GM18502 (cell line): Measurements from ENCODE around the gene KLHL17.
"Not testable (repeated sequence)": the region's sequence is repeated elsewhere in the genome, so short reads cannot be mapped to it uniquely, and the experiment has no call there.

Experiments
- ATAC-seq: cut with Tn5 transposase; IDR thresholded peaks from one replicate; pipeline ENCODE4 v1.9.1; 2021; ENCODE audit warnings: mild to moderate bottlenecking; ENCODE audit not compliant: unreplicated experiment, poor library complexity

Gene KLHL17

DNA sequence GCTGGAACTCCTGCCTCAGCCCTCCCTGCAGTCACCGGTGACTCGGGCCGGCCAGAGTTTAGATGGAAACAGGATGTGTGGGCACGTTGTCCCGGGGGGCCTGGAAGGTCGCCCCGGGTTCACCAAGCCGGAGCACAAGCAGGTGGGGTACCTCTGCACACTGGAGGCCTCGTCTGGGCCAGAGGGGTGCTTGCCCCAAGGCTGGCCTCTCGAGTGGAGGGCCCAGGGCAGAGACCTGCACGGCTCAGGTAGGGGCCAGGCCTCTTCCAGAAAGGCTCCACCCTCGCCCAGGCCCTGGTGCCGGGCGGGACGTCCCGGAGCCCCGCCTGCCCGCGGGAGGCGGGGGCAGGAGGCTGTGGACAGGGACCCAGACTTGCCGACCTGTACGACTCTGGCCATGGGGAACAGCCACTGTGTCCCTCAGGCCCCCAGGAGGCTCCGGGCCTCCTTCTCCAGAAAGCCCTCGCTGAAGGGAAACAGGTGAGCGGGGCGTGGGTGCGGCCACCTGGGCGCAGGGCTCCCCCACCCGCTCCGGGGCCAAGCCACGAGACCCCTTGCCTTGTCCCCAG lies 5.8 kb downstream of the KLHL17 start, which contains the start of gene PLEKHN1:
TSS of gene PLEKHN1 (plus strand) at position 348 of the 569 bp plus-strand sequence. CDS start at position 398, 50 bp downstream.
- peak; percentile 45 for ATAC-seq

DNA sequence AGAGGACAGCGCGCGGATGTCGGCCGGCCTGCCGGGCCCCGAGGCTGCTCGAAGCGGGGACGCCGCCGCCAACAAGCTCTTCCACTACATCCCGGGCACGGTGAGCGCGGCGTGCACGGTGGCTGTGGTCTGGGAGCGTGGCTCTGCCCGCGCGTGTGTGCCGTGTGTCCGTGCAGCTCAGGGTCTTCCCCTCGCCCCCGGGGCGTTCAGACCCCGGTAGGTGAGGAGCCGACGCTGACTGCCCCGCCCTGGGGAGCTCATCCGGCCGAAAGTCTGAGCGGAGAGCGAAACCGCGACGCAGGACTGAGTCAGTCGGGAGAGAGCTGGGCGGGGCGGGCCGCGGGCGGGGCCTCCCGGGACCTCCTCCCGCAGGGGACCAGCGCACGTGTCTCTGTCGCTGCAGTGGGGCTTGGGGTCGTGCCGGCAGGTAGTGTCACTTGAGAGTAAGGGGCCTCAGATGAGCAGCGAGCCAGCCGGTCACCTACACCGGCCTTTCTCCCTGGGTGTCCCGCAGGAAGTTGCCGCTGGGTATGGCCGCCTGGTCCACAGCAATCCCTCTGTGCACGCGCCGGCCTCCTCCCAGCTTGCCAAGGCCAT lies 6.4 kb downstream of the KLHL17 start:
- ATAC-seq, result peak; percentile 70

DNA sequence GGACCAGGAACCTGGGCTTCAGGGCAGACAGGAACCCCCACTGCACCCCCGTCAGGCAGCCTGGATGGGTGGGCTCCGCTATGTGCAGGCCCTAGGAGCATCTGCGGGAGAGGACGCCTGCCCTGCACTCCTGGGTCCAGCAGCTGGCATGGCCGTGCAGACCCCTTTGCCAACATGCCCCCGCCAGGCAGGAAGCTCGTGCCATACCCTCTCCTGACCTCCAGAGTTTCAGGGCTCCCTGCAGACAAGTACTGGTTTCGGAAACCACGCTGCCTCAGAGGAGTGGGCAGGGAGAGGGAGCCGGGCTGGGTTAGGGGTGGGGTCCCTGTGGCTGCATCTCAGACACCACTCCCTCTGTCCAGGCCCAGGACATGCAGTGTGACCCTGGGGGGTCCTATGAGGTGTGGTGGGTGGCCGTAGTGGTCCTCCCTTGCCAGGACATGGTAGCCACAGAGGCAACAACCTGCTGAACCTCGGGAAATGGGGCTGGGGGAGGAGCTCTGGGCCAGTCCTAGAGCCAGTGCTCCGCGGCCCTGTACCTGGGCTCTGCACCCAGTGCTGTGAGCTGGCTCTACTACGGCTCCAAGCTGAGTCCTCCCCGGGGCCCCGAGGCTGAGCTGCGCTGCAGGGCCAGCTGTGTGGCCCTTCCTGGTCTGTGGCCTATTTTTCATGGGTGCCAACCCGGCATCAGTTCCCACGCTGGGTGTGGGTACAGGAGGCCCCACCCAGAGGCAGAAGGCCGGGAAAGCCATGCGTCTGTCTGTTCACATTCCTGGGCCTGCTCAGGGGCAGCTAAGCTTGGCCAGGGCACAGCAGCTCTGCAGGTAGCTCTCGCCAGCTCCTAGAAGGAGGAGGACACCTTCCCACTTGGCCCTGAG lies 7.3 kb downstream of the KLHL17 start:
- ATAC-seq, result no peak

DNA sequence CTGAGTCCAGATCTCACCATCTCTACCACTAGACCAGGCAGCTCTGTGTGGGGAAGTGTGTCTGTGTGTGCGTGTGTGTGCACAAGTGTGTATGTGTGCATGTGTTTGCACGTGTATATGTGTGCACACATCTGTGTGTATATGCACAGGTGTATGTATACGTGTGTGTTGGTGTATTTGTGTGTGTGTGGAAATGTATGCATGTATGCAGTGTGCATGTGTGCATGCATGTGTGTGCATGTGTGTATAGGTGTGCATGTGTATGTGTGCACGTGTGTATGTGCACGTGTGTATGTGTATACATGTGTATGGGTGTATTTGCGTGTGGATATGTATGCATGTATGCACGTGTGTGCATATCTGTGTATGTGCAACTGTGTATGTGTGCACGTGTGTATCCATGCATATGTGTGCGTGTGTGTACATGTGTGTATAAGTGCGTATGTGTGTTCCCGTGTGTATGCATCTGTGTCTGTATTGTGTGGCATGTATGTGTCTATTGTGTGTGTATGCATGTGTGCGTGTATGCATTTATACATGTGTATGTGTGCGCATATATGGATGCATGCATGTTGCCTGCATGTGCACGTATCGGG lies 9.0 kb downstream of the KLHL17 start:
- no peak for ATAC-seq

DNA sequence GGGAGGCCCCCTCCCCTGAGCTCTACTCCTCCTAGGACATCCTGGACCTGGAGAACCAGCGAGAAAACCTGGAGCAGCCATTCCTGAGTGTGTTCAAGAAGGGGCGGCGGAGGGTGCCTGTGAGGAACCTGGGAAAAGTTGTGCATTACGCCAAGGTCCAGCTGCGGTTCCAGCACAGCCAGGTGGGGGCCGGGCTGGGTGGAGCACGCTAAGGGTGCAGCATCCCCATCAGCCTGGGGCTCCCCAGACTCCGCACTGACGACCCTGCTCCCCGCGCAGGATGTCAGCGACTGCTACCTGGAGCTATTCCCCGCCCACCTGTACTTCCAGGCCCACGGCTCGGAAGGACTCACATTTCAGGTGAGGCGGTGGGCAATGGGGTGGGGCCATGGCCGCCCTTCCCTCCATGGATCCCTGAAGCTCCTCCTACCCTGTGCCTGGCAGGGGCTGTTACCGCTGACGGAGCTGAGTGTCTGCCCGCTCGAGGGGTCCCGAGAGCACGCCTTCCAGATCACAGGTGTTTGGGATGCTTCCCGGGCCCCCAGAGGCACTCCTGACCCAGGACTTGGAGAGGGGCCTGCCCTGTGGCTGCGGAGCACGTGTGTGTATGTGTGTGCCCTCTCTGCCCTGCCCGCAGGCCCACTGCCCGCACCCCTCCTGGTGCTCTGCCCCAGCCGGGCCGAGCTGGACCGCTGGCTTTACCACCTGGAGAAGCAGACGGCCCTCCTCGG lies 10.0 kb downstream of the KLHL17 start:
- no peak for ATAC-seq

DNA sequence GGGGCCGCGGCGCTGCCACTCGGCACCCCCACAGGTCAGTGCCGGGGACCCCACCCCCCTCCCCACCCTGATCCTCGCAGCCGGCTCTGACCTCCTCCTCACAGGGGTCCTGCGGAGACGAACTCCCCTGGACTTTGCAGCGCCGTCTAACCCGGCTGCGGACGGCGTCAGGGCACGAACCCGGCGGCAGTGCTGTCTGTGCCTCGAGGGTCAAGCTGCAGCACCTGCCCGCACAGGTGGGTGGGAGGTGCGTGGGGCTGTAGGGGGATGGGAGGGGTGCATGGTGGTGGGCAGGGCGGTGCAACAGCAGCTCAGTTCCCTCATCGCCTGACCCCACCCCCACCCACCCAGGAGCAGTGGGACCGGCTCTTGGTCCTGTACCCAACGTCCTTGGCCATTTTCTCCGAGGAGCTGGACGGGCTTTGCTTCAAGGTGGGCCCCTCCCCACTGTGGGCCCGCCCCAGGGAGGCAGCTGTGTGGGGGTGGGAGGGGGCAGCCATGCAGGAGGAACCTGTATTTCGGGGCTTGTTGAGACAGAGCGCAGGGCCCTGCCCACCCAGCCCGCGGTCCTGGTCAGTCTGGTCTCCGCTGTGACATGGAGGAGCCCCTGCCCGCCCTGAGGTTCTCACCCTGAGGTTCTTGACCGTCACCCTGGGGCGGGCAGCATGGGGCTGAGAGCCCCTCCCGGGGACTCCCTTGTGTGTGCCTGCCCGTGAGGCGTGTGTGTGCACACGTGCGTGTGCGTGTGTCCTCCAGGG lies 10.8 kb downstream of the KLHL17 start:
- ATAC-seq, result no peak

DNA sequence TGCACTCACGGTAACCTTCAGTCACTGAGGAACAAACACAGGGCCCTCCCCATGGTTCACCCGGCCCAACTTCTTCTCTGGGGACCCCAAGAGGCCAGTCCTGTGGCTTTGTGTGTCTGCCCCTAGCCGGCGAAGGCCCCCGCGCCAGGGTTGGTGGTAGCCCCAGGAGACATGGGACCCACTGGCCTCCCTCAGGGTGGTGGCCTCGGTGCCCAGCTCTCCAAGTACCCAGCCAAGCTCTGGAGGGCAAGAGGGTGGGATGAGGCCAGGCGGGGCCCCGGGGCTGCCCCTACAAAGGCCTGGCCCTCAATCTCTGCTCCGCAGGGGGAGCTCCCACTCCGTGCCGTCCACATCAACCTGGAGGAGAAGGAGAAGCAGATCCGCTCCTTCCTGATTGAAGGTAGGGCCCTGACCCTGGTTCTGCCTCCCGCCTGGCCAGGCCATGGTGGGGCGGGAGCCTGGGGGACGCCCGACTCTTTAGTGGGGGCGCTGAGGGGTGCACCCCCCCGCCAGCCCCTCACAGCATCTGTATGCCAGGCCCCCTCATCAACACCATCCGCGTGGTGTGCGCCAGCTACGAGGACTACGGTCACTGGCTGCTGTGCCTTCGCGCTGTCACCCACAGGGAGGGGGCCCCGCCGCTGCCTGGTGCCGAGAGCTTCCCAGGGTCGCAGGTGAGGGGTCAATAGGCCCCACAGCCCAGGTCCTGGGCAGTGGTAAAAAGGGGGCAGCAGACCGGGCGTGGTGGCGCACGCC lies 11.5 kb downstream of the KLHL17 start:
- ATAC-seq, result no peak

DNA sequence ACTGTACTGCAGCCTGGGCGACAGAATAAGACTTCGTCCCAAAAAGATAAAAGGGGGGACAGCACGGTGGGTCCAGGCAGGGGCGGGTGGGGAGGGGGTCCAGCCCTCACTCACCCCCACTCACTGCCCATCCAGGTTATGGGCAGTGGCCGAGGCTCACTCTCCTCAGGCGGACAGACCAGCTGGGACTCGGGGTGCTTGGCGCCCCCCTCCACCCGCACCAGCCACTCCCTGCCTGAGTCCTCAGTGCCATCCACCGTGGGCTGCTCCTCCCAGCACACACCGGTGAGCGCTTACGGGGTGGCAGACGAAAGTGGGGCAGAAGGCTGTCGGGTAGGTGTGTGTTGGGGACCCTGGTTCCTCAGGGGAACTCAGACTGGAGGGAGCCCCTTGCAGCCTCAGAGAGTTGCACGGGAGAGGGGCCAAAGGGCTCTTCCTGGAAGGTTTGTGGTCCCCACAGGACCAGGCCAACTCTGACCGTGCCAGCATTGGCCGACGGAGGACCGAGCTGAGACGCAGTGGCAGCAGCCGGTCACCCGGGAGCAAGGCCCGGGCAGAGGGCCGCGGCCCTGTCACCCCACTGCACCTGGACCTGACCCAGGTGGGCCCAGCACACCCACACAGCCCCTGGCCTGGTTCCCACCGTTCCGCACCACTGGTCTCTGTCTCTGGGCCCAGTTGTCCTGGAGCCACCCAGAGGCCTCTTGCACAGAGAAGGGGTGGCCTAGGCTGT lies 12.5 kb downstream of the KLHL17 start:
- ATAC-seq, result no peak

DNA sequence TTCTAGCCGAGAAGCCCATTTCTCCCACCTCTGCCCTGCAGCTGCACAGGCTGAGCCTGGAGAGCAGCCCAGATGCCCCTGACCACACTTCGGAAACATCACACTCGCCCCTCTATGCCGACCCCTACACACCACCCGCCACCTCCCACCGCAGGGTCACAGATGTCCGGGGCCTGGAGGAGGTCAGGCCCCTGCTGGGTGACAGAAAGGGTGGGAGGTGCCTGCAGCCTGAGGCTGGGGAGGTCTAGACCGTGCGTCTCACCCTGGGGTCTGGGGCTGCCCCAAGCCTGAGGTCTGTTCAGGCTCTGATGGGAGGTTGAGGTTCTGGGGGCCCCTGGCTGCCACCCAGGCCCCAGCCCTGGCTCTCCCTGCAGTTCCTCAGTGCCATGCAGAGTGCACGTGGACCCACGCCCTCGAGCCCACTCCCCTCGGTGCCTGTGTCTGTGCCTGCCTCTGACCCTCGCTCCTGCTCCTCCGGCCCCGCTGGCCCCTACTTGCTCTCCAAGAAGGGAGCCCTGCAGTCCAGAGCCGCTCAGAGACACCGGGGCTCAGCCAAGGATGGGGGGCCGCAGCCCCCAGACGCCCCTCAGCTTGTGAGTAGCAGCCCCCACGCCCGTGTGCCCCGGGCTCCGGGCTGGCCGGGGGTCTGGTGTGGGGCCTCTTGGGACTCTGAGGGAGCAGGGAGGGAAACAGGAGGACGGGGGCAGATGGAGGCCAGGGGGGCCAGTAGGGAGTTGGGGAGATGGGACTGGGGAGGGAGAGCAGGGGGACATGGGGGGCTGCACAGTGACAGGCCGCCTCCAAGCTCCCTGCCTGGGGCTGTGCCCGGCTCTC lies 13.3 kb downstream of the KLHL17 start:
- no peak for ATAC-seq

DNA sequence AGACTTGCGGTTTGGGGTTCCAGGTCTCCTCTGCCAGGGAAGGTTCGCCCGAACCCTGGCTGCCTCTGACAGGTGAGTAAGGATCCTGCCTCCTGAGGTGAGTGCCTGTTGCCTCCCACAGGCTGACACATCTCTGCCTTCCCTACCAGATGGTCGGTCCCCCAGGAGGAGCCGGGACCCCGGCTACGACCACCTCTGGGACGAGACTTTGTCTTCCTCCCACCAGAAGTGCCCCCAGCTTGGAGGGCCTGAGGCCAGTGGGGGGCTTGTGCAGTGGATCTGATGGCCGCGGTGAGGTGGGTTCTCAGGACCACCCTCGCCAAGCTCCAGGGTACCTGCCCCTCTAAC lies 13.9 kb downstream of the KLHL17 start:
- no peak for ATAC-seq

DNA sequence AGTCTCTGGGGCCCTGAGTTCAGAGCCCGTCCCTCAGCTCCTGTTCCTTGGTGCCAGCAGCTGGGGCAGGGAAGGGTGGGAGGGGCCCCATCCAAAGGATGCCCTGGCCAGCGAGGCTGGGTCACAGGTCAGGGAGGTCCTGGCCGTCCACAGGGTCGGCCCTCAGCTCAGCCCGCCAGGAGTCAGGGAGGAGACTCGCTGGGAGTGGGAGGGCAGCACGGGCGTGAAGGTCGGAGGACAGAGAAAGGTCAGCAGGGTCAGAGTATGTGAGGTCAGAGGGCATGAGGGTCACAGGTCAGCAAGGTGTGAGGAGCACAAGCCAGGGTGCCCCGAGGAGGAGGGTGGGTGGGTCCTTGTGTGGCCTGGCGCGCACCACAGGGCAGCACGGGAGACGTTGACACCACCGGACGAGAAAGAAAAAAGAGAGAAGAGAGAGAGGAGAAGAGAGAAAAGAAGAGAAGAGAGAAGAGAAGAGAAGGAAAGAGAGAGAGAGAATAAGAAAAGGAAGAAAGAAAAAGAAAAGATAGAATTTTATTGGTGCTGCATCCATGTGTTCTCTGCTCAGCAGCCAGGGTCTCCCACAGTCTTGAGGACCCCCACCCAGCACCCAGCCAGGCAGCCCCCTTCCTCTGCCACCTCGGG lies 14.4 kb downstream of the KLHL17 start:
- no peak for ATAC-seq

DNA sequence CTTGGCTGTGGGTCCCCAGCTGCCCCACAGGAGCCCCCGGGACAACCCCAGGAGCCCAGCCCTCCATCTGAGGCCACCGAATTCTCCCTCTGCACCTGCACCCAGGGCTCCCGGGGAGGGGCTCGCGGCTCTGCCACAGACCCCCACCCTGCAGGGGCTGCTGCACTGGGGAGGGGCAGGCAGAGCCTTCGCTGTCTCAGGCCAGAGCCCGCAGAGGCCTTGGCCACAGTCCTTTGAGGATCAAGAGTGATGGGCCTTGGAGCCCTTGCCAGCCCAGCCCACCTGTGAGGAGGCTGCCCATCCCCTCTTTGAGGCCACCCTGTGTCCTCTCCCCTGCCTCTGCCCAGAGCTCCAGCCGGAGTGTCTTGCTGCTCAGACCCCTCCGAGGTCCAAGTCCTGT lies 15.0 kb downstream of the KLHL17 start:
- no peak for ATAC-seq

DNA sequence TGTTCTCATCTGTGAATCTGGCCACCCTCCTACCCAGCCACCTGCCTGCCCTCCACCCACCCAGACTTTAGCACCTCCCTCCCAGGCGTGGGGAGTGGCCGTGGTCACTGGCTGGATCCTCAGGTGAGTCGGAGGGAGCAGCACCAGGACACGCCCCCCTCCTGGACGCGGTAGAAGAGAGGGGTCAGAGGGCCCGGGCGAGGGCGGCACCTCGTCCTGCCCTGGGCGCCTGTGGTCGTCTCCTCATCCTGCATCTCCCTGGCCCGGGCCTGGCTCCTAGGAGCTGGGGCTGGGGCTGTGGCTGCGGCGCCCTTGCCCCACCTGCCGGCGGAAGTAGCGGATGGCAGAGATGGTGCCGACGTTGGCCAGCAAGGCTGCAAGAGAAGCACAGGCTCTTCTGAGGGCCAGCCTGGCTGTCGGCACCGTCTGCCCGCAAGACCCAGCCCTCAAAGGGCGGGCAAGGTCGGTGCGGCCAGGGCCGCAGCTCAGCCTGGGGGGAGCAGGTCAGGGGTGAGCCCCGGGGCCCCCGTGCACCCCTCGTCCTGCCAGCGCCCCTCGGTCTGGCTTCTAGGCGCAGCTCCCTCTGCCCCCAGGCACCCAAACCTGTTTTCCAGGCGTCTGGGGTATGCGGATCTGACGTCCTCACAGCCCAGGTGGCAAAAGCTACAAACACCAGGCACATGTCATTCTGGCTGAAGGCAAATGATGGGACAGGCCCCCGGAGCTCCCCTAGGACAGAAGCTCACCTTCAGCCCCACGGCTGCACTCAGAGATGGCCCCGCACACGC lies 15.7 kb downstream of the KLHL17 start:
- ATAC-seq, result no peak

DNA sequence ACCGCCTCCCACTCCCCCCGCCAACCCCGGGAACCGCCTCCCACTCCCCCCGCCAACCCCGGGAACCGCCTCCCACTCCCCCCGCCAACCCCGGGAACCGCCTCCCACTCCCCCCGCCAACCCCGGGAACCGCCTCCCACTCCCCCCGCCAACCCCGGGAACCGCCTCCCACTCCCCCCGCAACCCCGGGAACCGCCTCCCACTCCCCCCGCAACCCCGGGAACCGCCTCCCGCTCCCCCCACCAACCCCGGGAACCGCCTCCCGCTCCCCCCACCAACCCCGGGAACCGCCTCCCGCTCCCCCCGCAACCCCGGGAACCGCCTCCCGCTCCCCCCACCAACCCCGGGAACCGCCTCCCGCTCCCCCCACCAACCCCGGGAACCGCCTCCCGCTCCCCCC lies 16.4 kb downstream of the KLHL17 start:
- ATAC-seq, result not testable (repeated sequence)

DNA sequence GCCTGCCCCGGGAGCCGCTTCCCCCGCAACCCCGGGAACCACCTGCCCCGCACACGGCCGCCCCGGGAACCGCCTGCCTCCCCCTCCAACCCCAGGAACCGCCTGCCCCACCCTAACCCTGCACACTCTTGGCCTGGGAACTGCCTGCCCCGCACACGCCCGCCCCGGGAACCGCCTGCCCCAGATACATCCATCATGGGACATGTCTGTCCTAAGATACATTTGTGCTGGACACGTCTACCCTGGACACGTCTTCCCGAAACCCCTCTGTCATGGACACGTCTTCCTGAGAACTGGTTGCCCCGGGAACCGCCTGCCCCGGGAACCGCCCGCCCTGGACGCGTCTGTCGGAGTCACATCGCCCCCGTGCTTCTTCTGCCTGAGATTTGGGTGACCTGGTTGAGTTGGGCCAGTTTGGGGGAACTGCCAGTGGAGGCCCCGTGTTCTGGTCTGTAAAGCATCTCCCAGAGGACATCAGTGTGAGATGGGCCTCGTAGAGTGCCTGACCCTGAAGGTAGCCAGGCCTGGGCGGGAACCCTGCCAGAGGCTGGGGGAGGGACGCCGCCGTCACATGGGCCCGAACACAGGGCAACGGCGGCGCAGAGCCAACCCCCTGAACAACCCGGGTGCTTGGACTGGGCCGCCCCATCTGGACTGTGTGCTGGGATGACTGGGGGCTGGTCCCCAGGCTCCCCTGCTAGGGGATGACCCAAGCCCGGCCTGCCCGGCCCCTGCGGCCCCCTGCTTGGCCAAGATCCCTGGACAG lies 17.9 kb downstream of the KLHL17 start:
- no peak for ATAC-seq
